HG03064 (cell line): ENCODE data around the gene ELANE.

ENCODE experiments used
- ATAC-seq: cut with Tn5 transposase; IDR thresholded peaks from one replicate; pipeline ENCODE4 v1.9.1; 2021; ENCODE audit warnings: low read depth; ENCODE audit not compliant: unreplicated experiment

ELANE gene

DNA sequence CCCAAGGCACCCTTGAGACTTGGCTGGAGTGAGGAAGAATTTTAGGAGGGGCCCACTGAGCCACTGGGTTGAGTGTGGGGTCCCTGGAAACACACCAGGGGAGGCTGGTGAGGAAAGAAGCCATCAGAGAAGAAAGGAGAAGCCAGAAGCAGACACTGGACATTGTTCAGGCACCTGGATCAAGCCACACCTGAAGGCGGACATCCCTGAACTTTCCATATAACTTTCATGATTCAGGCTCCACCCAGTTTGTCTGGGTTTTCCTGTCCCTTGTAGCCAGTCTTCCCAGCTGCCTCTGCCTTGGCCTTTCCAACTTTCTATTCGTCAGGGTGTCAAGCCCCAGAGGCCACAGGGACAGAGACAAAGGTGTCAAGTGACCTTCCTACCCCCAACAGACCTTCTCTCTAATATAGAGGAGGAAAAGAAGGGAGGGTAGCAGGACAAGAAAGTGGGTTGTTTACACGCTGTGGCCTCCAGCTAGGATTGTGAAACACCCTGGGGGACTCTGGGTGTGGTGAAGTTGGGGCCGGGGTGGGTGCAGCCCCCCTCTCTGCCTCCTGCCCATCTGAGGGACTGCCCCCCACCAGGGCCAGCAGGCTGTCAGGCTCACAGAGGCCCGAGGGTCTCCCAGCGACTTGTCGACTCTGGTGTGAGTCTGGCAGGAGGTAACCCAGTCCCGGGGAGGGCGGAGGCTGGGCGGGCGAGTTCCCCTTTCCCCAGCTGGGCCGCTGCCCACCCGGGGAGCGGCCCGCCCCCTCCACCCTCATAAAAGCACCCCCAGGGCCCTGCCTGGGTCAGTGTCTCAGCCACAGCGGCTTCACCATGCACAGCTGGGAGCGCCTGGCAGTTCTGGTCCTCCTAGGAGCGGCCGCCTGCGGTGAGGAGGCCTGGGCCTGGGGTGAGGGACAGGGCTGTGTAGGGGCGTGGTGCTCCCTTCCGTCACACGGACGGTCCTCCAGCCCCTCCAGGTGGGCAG is 7.1 kb downstream of the ELANE start, which contains the start of gene CFD:
TSS of gene CFD (plus strand) at position 797 of the 976 bp plus-strand sequence. CDS start at position 823, 26 bp downstream.
- ATAC-seq: no peak

DNA sequence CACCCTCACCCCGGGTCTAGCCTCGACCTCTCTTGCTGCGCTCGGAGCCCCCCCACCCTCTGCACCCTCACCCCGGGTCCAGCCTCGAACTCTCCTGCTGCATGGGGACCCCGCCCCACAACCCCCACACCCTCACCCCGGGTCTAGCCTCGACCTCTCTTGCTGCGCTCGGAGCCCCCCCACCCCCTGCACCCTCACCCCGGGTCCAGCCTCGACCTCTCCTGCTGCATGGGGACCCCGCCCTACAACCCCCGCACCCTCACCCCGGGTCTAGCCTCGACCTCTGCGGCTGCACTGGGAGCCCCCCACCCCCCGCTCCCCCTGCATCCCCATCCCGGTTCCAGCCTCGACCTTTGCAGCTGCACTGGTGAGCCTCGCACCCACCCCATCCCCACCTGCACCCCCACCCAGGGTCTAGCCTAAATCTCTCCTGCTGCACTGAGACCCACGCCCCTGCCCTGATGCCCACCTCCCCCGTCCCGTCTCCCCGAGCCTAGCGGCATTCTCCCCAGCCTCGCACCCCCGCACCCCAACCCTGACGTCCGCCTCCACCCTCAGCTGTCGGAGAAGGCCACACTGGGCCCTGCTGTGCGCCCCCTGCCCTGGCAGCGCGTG is 9.1 kb downstream of the ELANE start:
- no peak for ATAC-seq

DNA sequence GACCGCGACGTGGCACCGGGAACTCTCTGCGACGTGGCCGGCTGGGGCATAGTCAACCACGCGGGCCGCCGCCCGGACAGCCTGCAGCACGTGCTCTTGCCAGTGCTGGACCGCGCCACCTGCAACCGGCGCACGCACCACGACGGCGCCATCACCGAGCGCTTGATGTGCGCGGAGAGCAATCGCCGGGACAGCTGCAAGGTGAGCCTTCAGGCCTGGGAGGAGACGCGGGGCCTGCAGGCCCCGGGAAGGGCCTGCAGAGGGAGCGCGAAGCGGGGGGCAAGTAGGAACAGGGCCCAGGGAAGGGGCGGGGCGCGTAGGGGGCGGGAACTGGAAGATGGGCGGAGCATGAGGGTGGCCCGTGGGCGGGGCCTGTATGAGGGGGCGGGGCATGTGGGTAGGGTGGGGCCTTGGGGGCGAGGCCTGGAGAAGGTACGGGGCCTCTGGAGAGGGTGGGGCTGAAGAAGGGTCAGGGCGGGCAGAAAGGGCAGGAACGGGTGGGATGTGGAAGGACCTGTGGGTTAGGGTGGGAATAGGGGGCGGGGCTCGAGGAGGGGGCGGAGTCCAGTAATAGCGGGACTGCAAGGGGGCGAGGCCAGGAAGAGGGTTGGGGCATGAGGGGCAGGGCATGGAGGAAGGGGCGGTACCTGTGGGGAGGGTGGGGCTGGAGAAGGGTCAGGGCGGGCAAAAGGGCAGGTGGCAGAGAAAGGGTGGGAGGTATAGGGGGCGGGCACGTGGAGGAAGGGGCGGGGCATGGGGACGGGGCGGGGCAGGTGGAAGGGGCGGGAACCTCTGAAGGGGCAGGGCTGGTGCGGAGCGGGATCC is 9.9 kb downstream of the ELANE start:
- ATAC-seq: no peak

DNA sequence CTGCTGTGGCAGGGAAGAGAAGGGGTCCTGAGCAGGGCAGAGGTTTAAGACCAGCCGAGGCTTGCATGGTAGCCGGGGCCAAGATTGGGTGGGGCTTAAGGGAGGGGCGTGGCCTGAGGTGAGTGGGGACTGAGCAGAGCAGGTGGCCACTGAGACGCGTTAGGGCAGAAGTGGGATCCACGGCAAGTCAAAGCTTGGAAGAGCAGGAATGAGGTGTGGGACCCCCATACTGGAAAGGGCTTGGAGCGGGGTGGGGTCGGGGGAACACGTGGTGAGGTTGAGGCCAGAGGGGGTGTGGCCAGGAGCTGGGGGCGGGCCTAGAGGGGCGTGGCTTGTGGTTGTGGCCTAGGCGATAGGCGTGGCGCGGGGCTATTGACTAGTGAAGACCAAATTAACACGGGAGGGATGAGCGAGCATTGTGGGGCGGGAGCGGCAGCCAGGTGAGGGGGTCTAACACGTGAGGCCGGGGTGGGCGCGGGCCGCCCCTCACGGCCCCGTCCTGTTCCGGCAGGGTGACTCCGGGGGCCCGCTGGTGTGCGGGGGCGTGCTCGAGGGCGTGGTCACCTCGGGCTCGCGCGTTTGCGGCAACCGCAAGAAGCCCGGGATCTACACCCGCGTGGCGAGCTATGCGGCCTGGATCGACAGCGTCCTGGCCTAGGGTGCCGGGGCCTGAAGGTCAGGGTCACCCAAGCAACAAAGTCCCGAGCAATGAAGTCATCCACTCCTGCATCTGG is 10.6 kb downstream of the ELANE start:
- no peak for ATAC-seq

DNA sequence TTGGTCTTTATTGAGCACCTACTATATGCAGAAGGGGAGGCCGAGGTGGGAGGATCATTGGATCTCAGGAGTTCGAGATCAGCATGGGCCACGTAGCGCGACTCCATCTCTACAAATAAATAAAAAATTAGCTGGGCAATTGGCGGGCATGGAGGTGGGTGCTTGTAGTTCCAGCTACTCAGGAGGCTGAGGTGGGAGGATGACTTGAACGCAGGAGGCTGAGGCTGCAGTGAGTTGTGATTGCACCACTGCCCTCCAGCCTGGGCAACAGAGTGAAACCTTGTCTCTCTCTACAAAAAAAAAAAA is 11.2 kb downstream of the ELANE start:
- no peak for ATAC-seq

DNA sequence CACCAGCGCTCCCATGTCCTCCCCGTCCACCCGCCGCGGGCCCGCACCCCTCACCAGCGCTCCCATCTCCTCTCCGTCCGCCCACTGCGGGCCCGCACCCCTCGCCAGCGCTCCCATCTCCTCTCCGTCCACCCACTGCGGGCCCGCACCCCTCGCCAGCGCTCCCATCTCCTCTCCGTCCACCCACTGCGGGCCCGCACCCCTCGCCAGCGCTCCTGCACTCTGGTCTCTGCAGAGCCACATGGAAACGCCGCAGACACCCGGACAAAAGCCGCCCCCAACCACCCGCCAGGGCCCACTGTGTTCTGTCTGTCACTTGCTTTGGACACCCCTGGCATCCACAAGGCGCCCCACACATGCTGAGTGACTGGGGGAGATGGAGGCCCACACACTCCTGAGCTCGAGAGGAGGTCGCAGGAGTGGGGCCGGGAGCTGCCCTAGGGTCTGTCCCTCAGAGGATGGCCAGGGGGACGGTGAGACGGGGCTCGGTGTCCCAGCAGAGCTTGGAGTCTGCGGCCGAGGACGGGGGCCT is 14.7 kb downstream of the ELANE start:
- no peak for ATAC-seq

DNA sequence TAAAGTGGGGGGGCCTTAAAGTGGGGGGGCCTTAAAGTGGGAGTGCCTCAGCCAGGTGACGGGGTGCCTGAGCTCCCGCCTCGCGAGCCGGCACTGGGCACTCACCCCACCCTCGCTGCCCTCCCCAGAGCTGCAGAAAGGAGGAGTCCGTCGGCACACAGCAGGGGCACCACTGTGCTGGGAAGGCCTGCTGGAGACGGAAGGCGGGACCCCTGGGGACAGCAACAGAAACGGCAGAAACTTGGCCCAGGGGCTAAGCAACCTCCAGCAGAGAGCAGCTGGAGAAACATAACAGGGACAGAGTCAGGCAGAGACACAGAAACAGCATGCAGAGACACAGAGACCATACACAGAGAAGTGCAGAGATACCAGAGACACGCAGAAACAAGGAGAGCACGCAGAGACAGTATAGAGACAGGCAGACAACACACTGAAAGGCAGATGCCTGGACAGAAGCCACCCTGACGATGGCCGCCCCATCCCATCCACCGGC is 15.2 kb downstream of the ELANE start:
- ATAC-seq: no peak

DNA sequence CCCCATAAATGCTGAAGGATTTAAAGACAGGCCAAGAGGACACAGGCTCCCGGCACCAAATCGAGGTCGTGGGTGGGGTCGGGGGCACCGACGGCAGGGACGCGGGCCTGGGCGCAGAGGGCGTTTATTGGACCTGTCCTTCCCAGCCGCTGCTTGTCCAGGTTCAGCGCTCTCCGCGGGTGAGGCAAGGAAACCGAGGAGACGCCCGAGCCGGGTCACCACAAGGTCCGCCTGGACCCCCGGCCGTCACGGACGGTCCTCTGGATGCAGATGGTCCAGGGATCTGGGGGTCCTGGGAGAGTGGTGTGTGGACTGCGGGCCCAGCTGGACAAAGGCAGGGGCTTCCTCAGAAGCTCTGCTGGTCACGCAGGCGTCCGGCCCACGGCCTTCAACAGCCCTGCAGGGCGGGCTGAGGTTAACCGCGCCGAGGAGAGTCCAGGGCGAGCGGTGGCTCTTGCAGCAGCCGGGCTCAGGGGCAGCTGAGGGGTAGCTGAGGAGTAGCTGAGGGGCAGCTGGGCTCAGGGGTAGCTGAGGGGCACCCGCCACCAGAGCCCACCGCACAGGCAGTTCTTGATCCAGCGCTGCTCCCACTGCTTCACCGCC is 15.9 kb downstream of the ELANE start:
- ATAC-seq: no peak

DNA sequence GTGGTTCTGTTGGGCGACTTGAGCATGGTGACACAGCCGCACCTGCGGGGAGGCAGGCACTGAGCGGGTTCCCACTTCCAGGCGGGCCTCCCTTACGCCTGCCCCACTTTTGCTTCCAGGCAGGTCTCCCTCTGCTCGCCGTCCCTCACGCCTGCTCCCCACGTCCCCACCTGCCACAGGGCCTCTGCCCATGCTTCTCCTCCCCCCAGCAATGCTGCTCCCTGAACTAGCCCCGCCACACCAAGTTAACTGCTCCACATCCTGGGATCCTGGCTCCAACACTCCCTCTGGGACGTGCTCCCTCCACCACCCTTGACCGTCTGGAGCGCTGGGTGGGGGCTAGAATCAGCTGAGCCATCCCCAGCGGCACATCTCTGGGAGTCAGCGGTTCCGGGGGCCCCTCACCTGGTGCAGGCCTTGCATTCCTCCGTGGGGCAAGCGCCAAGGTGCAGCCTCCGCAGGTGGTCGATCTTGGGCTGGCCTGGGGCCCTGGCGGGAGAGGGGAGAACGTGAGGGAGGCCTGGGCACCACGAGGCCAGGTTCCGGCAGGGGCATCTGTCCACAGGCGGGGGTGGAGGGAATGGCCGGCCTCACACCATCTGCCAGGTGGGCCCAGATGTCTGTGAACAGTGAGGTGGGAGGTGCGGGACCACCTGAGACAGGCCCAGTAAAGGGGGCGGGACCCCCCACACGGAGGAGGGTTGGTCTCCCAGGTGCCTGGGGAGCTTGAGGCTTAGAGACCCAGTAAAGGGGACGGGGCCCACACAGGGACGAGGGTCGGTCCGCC is 16.5 kb downstream of the ELANE start:
- ATAC-seq: no peak

DNA sequence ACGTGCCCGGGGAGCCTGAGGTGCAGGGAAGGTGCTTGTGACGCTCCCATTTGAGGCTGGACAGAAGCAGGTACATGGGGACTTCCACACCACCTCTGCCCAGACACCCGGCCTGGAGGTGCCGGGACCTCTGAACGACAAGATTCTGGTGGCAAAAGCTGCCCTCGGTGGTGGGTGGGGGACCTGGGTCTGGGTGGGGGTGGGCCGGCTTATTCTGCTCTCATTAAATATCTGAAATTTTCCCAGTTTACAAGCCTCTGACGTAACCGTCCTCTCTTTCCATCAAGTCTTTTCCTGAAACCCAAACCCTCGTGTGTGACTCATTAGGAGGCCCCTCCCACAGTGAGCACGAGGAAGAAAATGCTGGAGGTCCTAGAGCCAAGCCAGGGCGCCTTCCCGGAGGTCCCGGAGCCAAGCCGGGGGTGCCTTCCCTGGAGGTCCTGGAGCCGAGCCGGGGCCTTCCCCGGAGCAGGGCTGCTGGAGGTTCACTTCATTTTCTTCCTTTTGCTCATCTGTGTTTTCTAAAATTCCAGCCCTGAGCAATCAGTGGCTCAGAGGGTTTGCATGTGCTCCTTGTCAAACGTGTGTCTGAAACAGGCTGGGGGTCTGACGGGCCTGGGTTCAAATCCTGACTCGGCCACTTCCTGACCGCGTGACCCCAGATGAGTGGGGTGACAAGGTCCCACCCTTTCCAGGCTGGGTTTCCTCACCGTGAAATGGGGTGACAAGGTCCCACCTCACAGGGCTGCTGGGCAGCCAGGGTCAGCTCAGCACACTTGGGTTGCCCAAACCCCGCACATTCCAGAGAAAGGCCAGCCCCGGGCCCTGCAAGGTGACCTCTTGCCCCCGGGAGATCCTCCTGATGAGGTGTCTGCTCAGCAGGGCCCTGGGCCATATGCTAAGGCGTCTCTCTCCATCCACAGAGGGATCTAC is 17.4 kb downstream of the ELANE start:
- no peak for ATAC-seq

DNA sequence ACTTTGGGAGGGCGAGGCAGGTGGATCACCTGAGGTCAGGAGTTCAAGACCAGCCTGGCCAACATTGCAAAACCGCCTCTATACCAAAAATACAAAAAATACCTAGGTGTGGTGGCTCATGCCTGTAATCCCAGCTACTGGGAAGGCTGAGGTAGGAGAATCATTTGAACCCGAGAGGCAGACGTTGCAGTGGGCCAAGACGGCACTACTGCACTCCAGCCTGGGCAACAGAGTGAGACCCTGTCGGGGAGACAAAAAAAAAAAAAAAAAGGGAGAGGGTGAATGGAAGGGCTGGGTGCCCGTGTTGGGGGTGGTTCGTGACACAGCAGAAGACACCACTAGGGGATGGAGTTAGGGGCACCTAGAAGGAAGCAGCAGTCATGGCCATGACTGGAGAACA is 18.2 kb downstream of the ELANE start:
- ATAC-seq: no peak

DNA sequence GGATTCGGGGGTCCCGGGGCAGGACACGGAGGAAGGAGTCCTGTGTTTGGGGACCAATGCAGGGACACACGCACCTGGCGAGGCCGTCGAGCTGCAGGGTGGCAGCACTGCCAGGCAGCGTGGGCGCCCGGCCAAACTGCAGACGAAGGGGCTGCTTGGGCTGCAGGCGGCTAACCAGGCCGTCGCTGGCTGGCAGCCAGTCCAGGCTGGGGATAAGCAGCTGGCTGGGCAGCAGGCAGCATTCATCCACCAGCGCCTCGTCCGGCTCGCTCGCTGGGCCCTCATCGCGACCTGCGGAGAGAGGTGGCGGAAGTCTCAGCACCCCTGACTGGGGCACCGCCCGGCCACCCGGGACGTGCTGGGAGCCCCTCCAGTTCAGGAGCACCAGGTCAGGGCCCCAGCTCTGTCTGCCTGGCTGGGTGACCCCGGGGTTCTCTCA is 18.9 kb downstream of the ELANE start:
- ATAC-seq: no peak

DNA sequence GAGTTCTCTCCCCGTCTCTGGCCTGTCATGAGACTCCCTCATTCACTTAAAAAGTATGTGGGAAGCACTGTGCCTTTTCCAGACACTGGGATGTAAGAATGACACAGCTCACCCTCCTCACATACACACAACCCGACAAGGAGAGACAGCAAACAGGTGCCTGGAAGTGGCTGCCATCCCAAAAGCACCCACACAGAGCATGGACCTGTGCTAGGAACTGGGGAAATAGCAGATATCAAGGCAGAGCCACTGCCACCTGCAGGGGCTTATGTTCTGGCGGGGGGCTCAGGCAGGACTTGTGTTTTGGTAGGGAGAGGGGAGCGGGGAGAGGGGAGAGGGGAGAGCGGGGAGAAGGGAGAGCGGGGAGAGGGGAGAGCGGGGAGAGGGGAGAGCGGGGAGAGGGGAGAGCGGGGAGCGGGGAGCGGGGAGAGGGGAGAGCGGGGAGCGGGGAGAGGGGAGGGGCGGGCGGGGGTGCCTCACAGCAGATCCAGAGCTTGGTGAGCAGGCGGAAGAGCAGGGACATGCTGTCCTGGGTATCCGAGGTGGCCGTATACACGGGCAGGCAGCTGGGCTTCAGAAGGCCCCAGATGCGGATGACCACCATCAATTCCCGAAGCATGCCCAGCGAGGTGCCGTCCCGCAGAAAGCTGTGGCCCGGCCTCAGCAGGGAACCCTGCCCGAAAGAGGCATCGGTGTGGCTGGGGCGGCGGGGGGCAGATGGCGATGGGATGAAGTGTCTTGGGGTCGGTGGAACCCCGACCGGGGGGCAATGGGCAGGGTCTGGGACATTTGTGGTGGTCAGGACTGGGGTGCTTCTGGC is 19.6 kb downstream of the ELANE start:
- ATAC-seq: no peak

DNA sequence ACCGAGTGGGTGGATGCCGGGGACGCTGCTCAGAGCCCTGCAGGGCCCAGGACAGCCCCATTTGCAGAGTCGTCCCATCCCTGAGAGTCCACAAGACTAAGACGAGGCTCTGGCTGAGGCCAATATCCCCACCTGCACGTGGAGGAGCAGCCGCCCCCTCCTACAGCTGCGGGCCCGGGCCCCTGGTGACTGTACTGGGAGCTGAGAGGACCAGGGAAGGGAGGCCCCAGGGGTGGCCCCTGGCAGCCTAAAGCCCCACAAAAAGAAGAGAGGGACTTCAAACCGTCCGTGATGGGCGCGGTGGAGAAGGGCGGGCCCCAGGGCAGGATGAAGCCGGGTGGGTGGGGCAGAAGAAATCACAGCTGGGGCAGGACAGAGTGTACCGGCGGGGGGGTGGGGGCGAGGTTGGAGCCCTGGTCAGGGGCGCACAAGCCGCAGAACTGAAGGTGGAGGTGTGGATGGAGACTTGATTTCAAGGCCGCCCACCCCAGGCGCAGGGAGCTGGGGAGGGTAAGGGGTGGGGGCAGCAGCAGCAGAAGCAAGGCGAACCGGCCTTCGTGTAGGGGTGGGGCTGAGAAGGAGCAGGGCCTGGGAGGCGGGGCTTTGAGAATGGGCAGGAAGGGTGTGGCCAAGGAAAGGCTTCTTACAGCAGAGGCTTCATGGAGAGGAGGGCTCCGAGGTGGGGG is 20.3 kb downstream of the ELANE start:
- ATAC-seq: no peak

DNA sequence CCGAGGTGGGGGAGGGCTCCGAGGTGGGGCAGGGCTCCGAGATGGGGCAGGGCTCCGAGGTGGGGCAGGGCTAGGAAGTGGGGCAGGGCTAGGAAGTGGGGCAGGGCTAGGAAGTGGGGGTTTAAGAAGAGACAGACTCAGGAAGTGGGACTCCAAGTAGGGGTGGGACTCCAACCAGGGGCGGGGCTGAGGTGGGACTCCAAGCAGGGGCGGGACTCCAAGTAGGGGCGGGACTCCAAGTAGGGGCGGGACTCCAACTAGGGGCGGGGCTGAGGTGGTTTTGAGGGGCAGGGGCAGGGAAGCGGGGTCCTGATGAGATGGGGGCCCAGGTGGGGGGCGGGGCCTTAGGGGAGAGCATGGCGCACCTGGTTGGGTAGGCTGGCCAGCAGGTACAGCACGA is 21.0 kb downstream of the ELANE start:
- no peak for ATAC-seq

DNA sequence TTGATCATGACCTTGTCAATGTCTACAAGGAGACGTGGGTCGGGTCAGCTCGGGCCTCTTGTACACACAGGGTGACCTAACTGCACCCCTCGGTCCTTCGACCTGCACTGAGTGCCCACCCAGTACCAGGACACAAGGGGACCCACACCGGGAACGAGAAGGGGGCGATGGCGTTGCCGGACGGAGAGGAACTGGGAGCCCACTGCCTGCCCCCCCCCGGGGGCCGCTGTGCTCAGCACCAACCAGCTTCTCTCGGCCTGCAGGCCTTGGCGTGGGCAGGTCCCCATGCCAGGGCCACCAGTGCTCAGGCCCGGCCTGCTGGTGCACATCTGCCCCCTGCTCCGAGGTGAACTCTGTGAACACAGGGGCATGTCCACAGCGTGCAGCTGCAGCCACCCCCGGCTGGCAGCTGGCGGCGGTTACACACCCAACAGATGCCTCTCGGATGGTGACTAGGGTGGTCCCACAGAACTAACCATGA is 21.5 kb downstream of the ELANE start:
- ATAC-seq: no peak
